K562 (cell line): Measurements from ENCODE around the gene ZIC3. TPM values are rescaled to one million over a fixed set of nuclear protein-coding genes. Genes with fewer than 3 reads are reported as not detected.

ENCODE experiments used
- ATAC-seq: fragments of 200-7000 bp; cut with Tn5 transposase; 3 replicates; pipeline ENCODE4 v1.9.1; 2020; ENCODE audit warnings: moderate library complexity
- BruUV-seq: library from RNA; stranded (reverse); fragments of 400-500 nt; replicated peaks from 2 replicates; lab custom pipeline; 2021; lab: Mats Ljungman, UMichigan
- CTCF ChIA-PET: fragments of 300-600 bp; formaldehyde crosslinking; extraction: SDS; loops from one replicate; lab custom pipeline; 2021; ENCODE audit warnings: low intra/inter-chr PET ratio; lab: Yijun Ruan, JAX
- POLR2A ChIA-PET: fragments of 300-600, 350-650 bp; sonication (Branson Sonifier 250); formaldehyde crosslinking; extraction: SDS; loops from one replicate; lab custom pipeline; 2021; ENCODE audit warnings: antibody characterized with exemption, inconsistent platforms; lab: Yijun Ruan, JAX
- DNase-seq, 4 experiments: peaks; one replicate each; pipeline versions ENCODE4 v3.0.0 to v3.0.0-alpha.2; 2011 to 2018; ENCODE audit warnings: low spot score in 3 of 4, mixed read lengths in 3 of 4; ENCODE audit errors: extremely low read depth in 1 of 4
- FAIRE-seq: peaks from 2 replicates; lab custom pipeline; 2011; peaks lifted over from hg19 to GRCh38; lab: Jason Lieb, UNC
- H2AFZ ChIP-seq: 2 replicates; pipeline ENCODE4 v1.6.0; 2011; ENCODE audit warnings: low read depth, low read length, control low read depth, inconsistent platforms
- H3K27ac ChIP-seq: fragments of 200-600 bp; 3 replicates; pipeline ENCODE4 v1.8.0; 2011; ENCODE audit warnings: low read depth, mild to moderate bottlenecking, control low read depth, inconsistent platforms, low read length, moderate library complexity, mixed read lengths; ENCODE audit errors: extremely low read depth
- H3K27me3 ChIP-seq, 2 experiments: fragments of 300-600 bp in 1 of 2; 2 replicates in 1 of 2; 3 replicates in 1 of 2; pipeline versions ENCODE4 v1.6.0 to v1.8.0; 2011; ENCODE audit warnings: inconsistent platforms in 2 of 2, low read length in 2 of 2, mild to moderate bottlenecking in 1 of 2, mixed read lengths in 1 of 2, moderate library complexity in 1 of 2; ENCODE audit not compliant: control insufficient read depth in 2 of 2, insufficient read depth in 2 of 2
- H3K36me3 ChIP-seq: fragments of 300-600 bp; 3 replicates; pipeline ENCODE4 v1.8.0; 2011; ENCODE audit warnings: mild to moderate bottlenecking, low read length, inconsistent platforms; ENCODE audit not compliant: control insufficient read depth, insufficient read depth
- H3K4me1 ChIP-seq, 2 experiments: fragments of 200-600 bp in 1 of 2; replicated peaks in 1 of 2; 2 replicates in 1 of 2; 3 replicates in 1 of 2; pipeline versions ENCODE4 v1.5.1 to v1.8.0; 2011; ENCODE audit warnings: inconsistent platforms in 2 of 2, low read length in 2 of 2, mild to moderate bottlenecking in 1 of 2, mixed read lengths in 1 of 2, moderate library complexity in 1 of 2; ENCODE audit not compliant: control insufficient read depth in 2 of 2, insufficient read depth in 2 of 2
- H3K4me2 ChIP-seq: 2 replicates; pipeline ENCODE4 v1.6.1; 2011; ENCODE audit warnings: low read length, control low read depth, inconsistent platforms, mixed read lengths; ENCODE audit not compliant: insufficient read depth
- H3K4me3 ChIP-seq: fragments of 200-600 bp; sonication (generic), shearing (Covaris generic); 2 replicates; pipeline ENCODE4 v1.5.1; 2016; ENCODE audit warnings: control low read depth, inconsistent platforms
- H3K79me2 ChIP-seq: fragments of 200-600 bp; 3 replicates; pipeline ENCODE4 v1.8.0; 2011; ENCODE audit warnings: low read length, inconsistent platforms; ENCODE audit not compliant: control insufficient read depth, insufficient read depth
- H3K9ac ChIP-seq, 2 experiments: 2 replicates each; pipeline versions ENCODE4 v1.6.0 to v1.6.1; 2011; ENCODE audit warnings: low read depth in 2 of 2, low read length in 2 of 2, control low read depth in 1 of 2, inconsistent platforms in 1 of 2, mild to moderate bottlenecking in 1 of 2, mixed read lengths in 1 of 2; ENCODE audit not compliant: insufficient read depth in 1 of 2
- H3K9me1 ChIP-seq: one replicate; pipeline ENCODE4 v1.6.0; 2011; ENCODE audit warnings: inconsistent platforms, mild to moderate bottlenecking, low read length, moderate library complexity; ENCODE audit not compliant: control insufficient read depth, insufficient read depth
- H3K9me3 ChIP-seq: replicated peaks from 2 replicates; pipeline ENCODE4 v1.5.1; 2011; ENCODE audit warnings: low read depth, low read length, inconsistent platforms; ENCODE audit not compliant: control insufficient read depth, insufficient read depth
- H4K20me1 ChIP-seq: replicated peaks from 2 replicates; pipeline ENCODE4 v1.6.1; 2011; ENCODE audit warnings: low read length, inconsistent platforms, mixed read lengths; ENCODE audit not compliant: control insufficient read depth, insufficient read depth
- ARHGAP35 ChIP-seq: fragments of 450-650 bp; IDR thresholded peaks from 2 replicates; pipeline ENCODE4 v1.6.1; 2018; ENCODE audit not compliant: partially characterized antibody
- CLOCK ChIP-seq: fragments of 250-450 bp; sonication (Bioruptor Pico); IDR thresholded peaks from 2 replicates; pipeline ENCODE4 v1.4.0; 2020; ENCODE audit warnings: mild to moderate bottlenecking, moderate library complexity, borderline replicate concordance
- CREM ChIP-seq: IDR thresholded peaks from 2 replicates; pipeline ENCODE4 v1.6.1; 2014; ENCODE audit warnings: antibody characterized with exemption, low read depth
- KDM4B ChIP-seq, 2 experiments: fragments of 450-650 bp in 1 of 2; sonication (generic) in 1 of 2; IDR thresholded peaks; 2 replicates each; pipeline ENCODE4 v1.6.1; 2016 to 2017; ENCODE audit warnings: borderline replicate concordance in 2 of 2, antibody characterized with exemption in 1 of 2, low read depth in 1 of 2, mild to moderate bottlenecking in 1 of 2
- LEF1 ChIP-seq: fragments of 450-650 bp; IDR thresholded peaks from 2 replicates; pipeline ENCODE4 v1.6.1; 2016; ENCODE audit warnings: mild to moderate bottlenecking
- MITF ChIP-seq: IDR thresholded peaks from 2 replicates; pipeline ENCODE4 v1.6.1; 2014; ENCODE audit warnings: antibody characterized with exemption
- NCOA2 ChIP-seq, 2 experiments: fragments of 450-650 bp; IDR thresholded peaks; 2 replicates each; pipeline ENCODE4 v1.6.1; 2018; ENCODE audit warnings: mild to moderate bottlenecking in 2 of 2, moderate library complexity in 1 of 2; ENCODE audit not compliant: partially characterized antibody in 2 of 2
- ZNF518B ChIP-seq: fragments of 250-450 bp; sonication (Bioruptor Pico); IDR thresholded peaks from 2 replicates; pipeline ENCODE4 v1.5.0; 2021; ENCODE audit warnings: mild to moderate bottlenecking, moderate library complexity
- WGBS: fragments of 100-300 bp; shearing (Covaris generic); methylation state at CpG from one replicate; pipeline ENCODE4 v1.1.6; 2016; ENCODE audit warnings: low coverage, mixed read lengths; ENCODE audit not compliant: insufficient coverage; ENCODE audit errors: missing lambda C conversion rate; 5-methylcytosine and 5-hydroxymethylcytosine counted together
- in situ Hi-C: fragments of 300-500 bp; cut with MboI; formaldehyde crosslinking; loops from 4 replicates; pipeline ENCODE4 v1.15.0; 2018; ENCODE audit warnings: inconsistent platforms, mixed read lengths
- intact Hi-C: fragments of 100-400 bp; cut with micrococcal nuclease; formaldehyde crosslinking; loops from 2 replicates; pipeline ENCODE4 v1.14.2; 2022
- polyA plus RNA-seq, 8 experiments: library from polyadenylated mRNA; depleted of rRNA in 4 of 8; stranded (reverse) in 5 of 8; unstranded in 3 of 8; fragments of >200 nt; fragmentation: Nextera tagmentation in 2 of 8; fragmentation: Illumina TruSeq in 1 of 8; extraction: Ambion mirVana in 2 of 8; extraction: Trizol in 1 of 8; gene quantifications; 2 replicates each; pipeline versions ENCODE4 v1.2.1 to v1.2.3, GENCODE V29; 2011 to 2014; ENCODE audit warnings: inconsistent platforms in 1 of 8, missing spikeins in 1 of 8
- total RNA-seq, 7 experiments: library from RNA; depleted of rRNA in 6 of 7; stranded (reverse); fragments of >200 nt in 6 of 7; fragmentation: Illumina TruSeq in 2 of 7; extraction: Trizol in 2 of 7; gene quantifications; 2 replicates each; pipeline versions ENCODE4 v1.2.1 to v1.2.3, GENCODE V29; 2011 to 2021; ENCODE audit warnings: low replicate concordance in 1 of 7

Gene ZIC3
- total and polyA plus RNA-seq, 9 of the 15 experiments (the other 6 are each of a cell fraction or from before 2014, with no cell fraction given): not detected

GRCh38 chrX:137574784-137575293 is 8.9 kb downstream of the ZIC3 start (continued):
- no peak for TF ChIP-seq CREM
- TF ChIP-seq ZNF518B (CRISPR knock-in tag): no peak
- no peak for TF ChIP-seq KDM4B (IDR thresholded peaks at IDR 0.05; ENCODE audit: borderline replicate concordance in 2 of 2, low read depth in 1 of 2)

- no peak for ATAC-seq
- no TSS peak for BruUV-seq
- Histone ChIP-seq H3K9ac (no peak overlapping the region), H3K4me2 (no peak overlapping the region), H3K36me3 (no peaks in the 10 kb centered on the region), H3K9me1 (no peaks in the 10 kb centered on the region), H4K20me1 (no peaks in the 10 kb centered on the region), H3K4me1 (no peaks in the 10 kb centered on the region), H3K79me2 (no peaks in the 10 kb centered on the region), H3K4me3 (no peak overlapping the region), H2AFZ (no peak overlapping the region), H3K27ac (no peak overlapping the region), H3K27me3 (no peaks in the 10 kb centered on the region), H3K9me3 (no peaks in the 10 kb centered on the region)
- no peak for FAIRE-seq
- ChIA-PET POLR2A (no interaction called here), CTCF (no interaction called here)
- intact Hi-C loops (no loop called here), in situ Hi-C loops (no loop called here)
- whole genome bisulfite sequencing: 12% methylated on average over 7 of the region's 13 CpGs
- DNase-seq: no peak
- no peak for TF ChIP-seq NCOA2 (IDR thresholded peaks at IDR 0.05; ENCODE audit: partially characterized antibody in 2 of 2)
- TF ChIP-seq ARHGAP35: no peak
- no peak for TF ChIP-seq LEF1
- no peak for TF ChIP-seq CLOCK
- TF ChIP-seq MITF: no peak
Measured at GRCh38 chrX:137575596-137576255, 9.8 kb downstream of the ZIC3 start.
